ENCODE data around the gene SLX4IP. TPM values are rescaled to one million over a fixed set of nuclear protein-coding genes. Genes with fewer than 3 reads are reported as not detected.

Gene SLX4IP
- total RNA-seq, result 1 to 10 TPM; 1.3 to 3.0 (median 1.9) TPM

DNA sequence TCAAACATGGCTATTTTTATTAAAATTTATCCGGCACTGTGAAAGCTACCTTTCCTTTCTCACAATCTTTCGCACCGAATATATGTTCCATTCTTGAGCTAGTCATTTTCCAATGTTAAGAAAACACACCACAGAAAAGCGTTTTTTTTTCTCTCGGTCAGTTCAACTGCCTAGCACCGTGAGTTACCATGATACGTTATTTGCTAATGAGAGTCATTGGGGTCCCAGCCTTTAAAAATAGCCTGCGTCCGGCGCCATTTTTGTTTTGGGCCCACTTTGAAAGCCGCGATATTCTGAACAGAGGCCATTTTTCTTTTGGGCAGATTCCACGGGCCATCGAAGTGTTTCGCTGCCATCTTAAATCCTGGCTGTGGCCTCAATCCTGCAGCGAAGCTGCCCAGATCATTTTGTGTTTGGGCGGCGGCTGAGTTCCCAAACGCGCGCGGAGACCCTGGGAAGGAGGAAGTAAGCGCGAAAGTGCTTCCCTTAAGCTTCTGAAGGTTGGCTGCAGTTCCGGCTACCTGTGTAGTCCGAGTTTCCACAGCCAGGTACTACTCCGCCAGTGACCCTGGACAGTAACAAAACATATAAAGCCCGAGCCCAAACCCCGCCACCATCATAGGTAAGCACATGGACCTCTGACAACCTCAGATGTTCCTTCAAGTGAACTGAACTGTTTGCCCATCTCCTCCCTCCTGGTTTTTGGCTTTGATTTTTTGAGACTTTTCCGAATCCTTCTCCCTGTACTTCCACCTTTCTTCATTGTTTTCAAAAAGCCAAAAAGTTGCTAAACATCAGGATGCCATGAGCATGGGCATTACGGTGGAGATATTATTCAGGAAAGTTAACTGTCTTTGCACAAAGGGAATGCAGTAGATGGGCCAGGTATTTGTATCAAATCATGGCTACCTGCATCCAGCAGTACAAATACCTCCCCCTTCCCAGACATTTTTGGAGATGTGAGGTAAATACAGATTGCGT lies at the start of gene SLX4IP:
Gene SLX4IP (plus strand): TSS at position 474 of the 981 bp plus-strand sequence. CDS start 22,900 bp downstream, outside the sequence.
- Histone ChIP-seq H3K9me3 (no peaks in the 10 kb centered on the region), H3K27ac (peak within 1 kb of the TSS; percentile 47 to 93 (median 88)), H3K4me1 (peaks cover 0 to 42% (median 15%) of the 10 kb centered on the region in 3 donors), H3K36me3 (no peaks in the 10 kb centered on the region), H3K4me3 (peak within 1 kb of the TSS; percentile 59 to 84), H3K27me3 (no peaks in the 10 kb centered on the region)
- TF ChIP-seq, protein P1, sequence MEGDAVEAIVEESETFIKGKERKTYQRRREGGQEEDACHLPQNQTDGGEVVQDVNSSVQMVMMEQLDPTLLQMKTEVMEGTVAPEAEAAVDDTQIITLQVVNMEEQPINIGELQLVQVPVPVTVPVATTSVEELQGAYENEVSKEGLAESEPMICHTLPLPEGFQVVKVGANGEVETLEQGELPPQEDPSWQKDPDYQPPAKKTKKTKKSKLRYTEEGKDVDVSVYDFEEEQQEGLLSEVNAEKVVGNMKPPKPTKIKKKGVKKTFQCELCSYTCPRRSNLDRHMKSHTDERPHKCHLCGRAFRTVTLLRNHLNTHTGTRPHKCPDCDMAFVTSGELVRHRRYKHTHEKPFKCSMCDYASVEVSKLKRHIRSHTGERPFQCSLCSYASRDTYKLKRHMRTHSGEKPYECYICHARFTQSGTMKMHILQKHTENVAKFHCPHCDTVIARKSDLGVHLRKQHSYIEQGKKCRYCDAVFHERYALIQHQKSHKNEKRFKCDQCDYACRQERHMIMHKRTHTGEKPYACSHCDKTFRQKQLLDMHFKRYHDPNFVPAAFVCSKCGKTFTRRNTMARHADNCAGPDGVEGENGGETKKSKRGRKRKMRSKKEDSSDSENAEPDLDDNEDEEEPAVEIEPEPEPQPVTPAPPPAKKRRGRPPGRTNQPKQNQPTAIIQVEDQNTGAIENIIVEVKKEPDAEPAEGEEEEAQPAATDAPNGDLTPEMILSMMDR (IDR thresholded peaks at IDR 0.05), result no peak
- TF ChIP-seq EP300 (IDR thresholded peaks at IDR 0.05), result no peak
- peak; percentile 60 for TF ChIP-seq POLR2AphosphoS5 (IDR thresholded peaks at IDR 0.05)
- ATAC-seq, result peak; percentile 84
- WGBS, 2 donors (ENCODE audit: low coverage in 1 of 2), result 2% methylated on average over 20 to 22 of the region's 32 CpGs

DNA sequence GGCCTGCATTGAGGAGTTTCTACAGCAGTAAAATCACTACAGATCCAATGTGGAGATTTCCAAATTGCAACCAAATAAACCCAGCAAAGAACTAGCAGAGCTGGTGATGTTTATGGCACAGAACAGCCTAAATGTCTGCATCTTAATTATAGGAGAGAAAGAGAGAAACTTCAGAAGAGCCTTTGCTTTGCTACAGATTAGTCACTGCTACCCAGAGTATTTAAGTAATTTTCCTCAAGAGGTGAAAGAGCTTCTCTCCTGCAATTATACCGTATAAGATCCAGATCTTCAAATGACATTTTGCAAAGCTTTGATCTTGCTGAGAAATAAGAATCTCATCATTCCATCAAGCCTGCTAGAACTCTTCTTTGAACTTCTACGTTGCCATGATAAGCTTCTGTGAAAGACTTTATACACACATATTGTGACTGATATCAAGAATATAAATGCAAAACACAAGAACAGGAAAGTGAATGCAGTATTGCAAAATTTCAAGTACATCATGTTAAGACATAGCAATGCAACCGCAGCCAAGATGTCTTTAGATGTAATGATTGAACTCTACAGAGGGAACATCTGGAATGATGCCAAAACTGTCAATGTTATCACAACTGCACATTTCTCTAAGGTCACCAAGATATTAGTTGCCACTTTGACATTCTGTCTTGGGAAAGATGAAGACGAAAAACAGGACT lies 49.1 kb upstream of the SLX4IP start:
- Histone ChIP-seq H3K27ac (no peak overlapping the region), H3K4me3 (no peak overlapping the region), H3K27me3 (no peaks in the 10 kb centered on the region), H3K36me3 (no peaks in the 10 kb centered on the region), H3K9me3 (no peaks in the 10 kb centered on the region), H3K4me1 (no peaks in the 10 kb centered on the region)
- WGBS, 2 donors (ENCODE audit: low coverage in 1 of 2), result 52% methylated on average over 4 of the region's 4 CpGs
- ATAC-seq, result no peak
- TF ChIP-seq, protein P1 (IDR thresholded peaks at IDR 0.05), result no peak
- TF ChIP-seq EP300 (IDR thresholded peaks at IDR 0.05) (no peak), POLR2AphosphoS5 (IDR thresholded peaks at IDR 0.05) (no peak), POLR2A (IDR thresholded peaks at IDR 0.05) (no peak)

DNA sequence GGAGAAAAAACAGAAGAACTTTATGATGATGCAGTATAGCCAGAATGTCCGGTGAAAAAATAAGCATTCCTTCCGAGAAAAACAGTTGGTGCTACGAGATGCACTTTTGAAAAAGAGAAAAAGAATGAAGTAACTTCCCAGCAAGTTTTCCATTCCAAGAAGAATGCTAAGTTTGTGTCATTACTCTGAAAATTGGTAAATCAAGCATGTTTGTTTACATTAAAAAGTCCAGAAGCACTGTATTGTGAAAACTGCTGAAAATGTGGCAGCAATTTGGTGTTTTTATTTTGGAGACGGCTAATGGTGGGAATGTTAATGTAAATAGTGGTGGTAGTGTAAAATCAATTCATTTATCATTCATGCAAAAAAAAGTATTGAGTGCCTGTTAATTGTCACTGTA lies 47.4 kb upstream of the SLX4IP start:
- H3K36me3 ChIP-seq, result no peaks in the 10 kb centered on the region
- 74 to 86% methylated on average over 4 of the region's 4 CpGs for WGBS, 2 donors (ENCODE audit: low coverage in 1 of 2)
- no peaks in the 10 kb centered on the region for H3K9me3 ChIP-seq
- H3K27me3 ChIP-seq, result no peaks in the 10 kb centered on the region
- no peaks in the 10 kb centered on the region for H3K4me1 ChIP-seq
- TF ChIP-seq, protein P1 (IDR thresholded peaks at IDR 0.05), result no peak
- TF ChIP-seq POLR2AphosphoS5 (IDR thresholded peaks at IDR 0.05), result no peak
- TF ChIP-seq EP300 (IDR thresholded peaks at IDR 0.05), result no peak
- TF ChIP-seq POLR2A (IDR thresholded peaks at IDR 0.05), result no peak
- ATAC-seq, result no peak
- no peak overlapping the region for H3K27ac ChIP-seq
- no peak overlapping the region for H3K4me3 ChIP-seq

DNA sequence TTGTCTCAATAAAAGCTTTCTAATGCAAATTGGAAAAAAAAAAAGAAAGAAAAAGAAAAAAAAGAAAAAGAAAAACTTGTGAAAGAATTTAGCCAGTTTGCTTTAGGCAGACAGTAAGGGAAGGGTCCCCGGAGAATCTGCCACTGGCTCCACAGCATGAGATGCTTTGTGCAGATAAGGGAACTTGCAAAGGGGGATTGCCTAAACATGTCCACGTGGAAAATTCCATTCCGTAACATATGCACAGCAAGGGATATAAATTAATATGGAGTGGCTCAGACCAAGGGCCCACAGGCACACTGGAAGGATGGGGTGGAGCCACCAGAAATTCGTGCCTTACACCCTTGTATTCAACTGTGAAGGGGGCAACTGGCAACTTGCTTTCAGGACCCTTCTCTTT lies 46.5 kb upstream of the SLX4IP start:
- no peak for ATAC-seq
- no peaks in the 10 kb centered on the region for H3K27me3 ChIP-seq
- TF ChIP-seq POLR2AphosphoS5 (IDR thresholded peaks at IDR 0.05) (no peak), POLR2A (IDR thresholded peaks at IDR 0.05) (no peak), EP300 (IDR thresholded peaks at IDR 0.05) (no peak)
- TF ChIP-seq, protein P1 (IDR thresholded peaks at IDR 0.05), result no peak
- no peaks in the 10 kb centered on the region for H3K4me1 ChIP-seq
- 65 to 66% methylated on average over 4 of the region's 4 CpGs for whole genome bisulfite sequencing, 2 donors (ENCODE audit: low coverage in 1 of 2)
- no peak overlapping the region for H3K27ac ChIP-seq
- H3K4me3 ChIP-seq, result no peak overlapping the region
- H3K9me3 ChIP-seq, result no peaks in the 10 kb centered on the region
- no peaks in the 10 kb centered on the region for H3K36me3 ChIP-seq

Measured in gastroesophageal sphincter (tissue), 4 donors.